ENCODE measurements around the gene UHRF1. TPM values are rescaled to one million over a fixed set of nuclear protein-coding genes. Genes with fewer than 3 reads are reported as not detected.

Gene UHRF1
- total RNA-seq, 1 donor from 2014 or later: 63.5 TPM

GRCh38 chr19:4902796-4903195 is 6.5 kb upstream of the UHRF1 start, which contains the start of gene ARRDC5:
ARRDC5 (minus strand) TSS chr19:4902896; CDS start chr19:4902825, 71 bp downstream.
- no peak within 1 kb of the TSS for H3K4me3 Mint-ChIP-seq (ENCODE audit: low read depth)
- TF ChIP-seq, protein P1, sequence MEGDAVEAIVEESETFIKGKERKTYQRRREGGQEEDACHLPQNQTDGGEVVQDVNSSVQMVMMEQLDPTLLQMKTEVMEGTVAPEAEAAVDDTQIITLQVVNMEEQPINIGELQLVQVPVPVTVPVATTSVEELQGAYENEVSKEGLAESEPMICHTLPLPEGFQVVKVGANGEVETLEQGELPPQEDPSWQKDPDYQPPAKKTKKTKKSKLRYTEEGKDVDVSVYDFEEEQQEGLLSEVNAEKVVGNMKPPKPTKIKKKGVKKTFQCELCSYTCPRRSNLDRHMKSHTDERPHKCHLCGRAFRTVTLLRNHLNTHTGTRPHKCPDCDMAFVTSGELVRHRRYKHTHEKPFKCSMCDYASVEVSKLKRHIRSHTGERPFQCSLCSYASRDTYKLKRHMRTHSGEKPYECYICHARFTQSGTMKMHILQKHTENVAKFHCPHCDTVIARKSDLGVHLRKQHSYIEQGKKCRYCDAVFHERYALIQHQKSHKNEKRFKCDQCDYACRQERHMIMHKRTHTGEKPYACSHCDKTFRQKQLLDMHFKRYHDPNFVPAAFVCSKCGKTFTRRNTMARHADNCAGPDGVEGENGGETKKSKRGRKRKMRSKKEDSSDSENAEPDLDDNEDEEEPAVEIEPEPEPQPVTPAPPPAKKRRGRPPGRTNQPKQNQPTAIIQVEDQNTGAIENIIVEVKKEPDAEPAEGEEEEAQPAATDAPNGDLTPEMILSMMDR (IDR thresholded peaks at IDR 0.05; ENCODE audit: unreplicated experiment): no peak
- H3K4me1 Mint-ChIP-seq (ENCODE audit: low read depth): no peaks in the 10 kb centered on the region
- H3K9me3 Mint-ChIP-seq (ENCODE audit: low read depth): no peaks in the 10 kb centered on the region
- DNase-seq (ENCODE audit: low spot score, unreplicated experiment): no peak
- H3K27ac Mint-ChIP-seq: peak within 1 kb of the TSS; percentile 26
- H3K27me3 Mint-ChIP-seq: peaks cover 3% of the 10 kb centered on the region
- H3K36me3 Mint-ChIP-seq (ENCODE audit: insufficient read depth): no peaks in the 10 kb centered on the region

GRCh38 chr19:4904481-4904880 is 4.8 kb upstream of the UHRF1 start:
- Mint-ChIP-seq H3K4me1 (ENCODE audit: low read depth) (peaks cover 9% of the 10 kb centered on the region), H3K27ac (no peak overlapping the region), H3K27me3 (peaks cover 3% of the 10 kb centered on the region), H3K4me3 (ENCODE audit: low read depth) (no peak overlapping the region), H3K9me3 (ENCODE audit: low read depth) (no peaks in the 10 kb centered on the region), H3K36me3 (ENCODE audit: insufficient read depth) (no peaks in the 10 kb centered on the region)
- no peak for DNase-seq (ENCODE audit: low spot score, unreplicated experiment)
- TF ChIP-seq, protein P1 (IDR thresholded peaks at IDR 0.05; ENCODE audit: unreplicated experiment): no peak

GRCh38 chr19:4906963-4907362 is 2.3 kb upstream of the UHRF1 start:
- H3K4me3 Mint-ChIP-seq (ENCODE audit: low read depth): no peak overlapping the region
- DNase-seq (ENCODE audit: low spot score, unreplicated experiment): no peak
- peaks cover 3% of the 10 kb centered on the region for H3K27me3 Mint-ChIP-seq
- peaks cover 16% of the 10 kb centered on the region for H3K4me1 Mint-ChIP-seq (ENCODE audit: low read depth)
- no peaks in the 10 kb centered on the region for H3K9me3 Mint-ChIP-seq (ENCODE audit: low read depth)
- peaks cover 2% of the 10 kb centered on the region for H3K36me3 Mint-ChIP-seq (ENCODE audit: insufficient read depth)
- TF ChIP-seq, protein P1 (IDR thresholded peaks at IDR 0.05; ENCODE audit: unreplicated experiment): no peak
- H3K27ac Mint-ChIP-seq: no peak overlapping the region

DNA sequence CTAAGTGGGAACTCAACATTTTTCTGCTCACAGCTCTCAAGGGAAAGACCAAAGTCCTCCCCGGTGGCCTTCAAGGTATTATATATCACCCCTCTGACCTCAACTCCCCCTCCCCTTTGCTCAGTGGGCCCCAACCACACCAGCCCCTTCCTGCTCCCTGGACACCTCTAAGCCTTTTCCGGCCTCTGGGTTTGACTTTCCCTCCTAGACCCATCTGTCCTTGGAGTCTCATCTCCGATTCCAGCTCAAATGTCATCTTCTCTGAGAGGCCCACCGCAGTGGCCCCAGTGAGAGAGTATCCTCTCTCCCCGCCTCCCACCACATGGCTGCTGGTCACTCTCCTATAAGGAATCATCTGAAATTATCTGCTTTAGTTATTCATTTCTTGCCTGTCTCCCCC is 941 bp upstream of the UHRF1 start:
- H3K27ac Mint-ChIP-seq: peak overlapping the region; percentile 25
- TF ChIP-seq, protein P1 (IDR thresholded peaks at IDR 0.05; ENCODE audit: unreplicated experiment): no peak
- peaks cover 21% of the 10 kb centered on the region for H3K4me1 Mint-ChIP-seq (ENCODE audit: low read depth)
- peaks cover 2% of the 10 kb centered on the region for H3K36me3 Mint-ChIP-seq (ENCODE audit: insufficient read depth)
- no peak for DNase-seq (ENCODE audit: low spot score, unreplicated experiment)
- no peaks in the 10 kb centered on the region for H3K27me3 Mint-ChIP-seq
- H3K4me3 Mint-ChIP-seq (ENCODE audit: low read depth): peak overlapping the region; percentile 63
- H3K9me3 Mint-ChIP-seq (ENCODE audit: low read depth): no peaks in the 10 kb centered on the region

DNA sequence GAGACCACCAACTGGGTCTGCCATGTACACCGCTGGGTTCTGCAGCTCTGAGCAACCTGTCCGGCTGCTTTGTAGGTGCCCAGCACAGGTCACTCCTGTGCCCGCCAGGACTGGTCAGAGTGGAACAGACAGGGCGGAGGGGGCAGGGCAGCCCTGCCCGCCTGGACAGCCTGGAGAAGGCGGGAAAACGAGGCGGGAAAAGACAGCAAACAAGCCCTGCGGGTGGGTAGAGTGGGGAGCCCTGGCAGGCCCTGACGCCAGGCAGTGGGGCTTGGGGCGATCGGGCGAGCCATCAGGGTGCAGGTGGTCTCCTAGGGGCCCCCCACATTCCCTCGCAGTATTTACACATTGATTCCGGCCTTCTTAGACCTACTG is 533 bp upstream of the UHRF1 start:
- H3K27ac Mint-ChIP-seq: peak overlapping the region; percentile 25
- no peaks in the 10 kb centered on the region for H3K27me3 Mint-ChIP-seq
- H3K9me3 Mint-ChIP-seq (ENCODE audit: low read depth): no peaks in the 10 kb centered on the region
- TF ChIP-seq, protein P1 (IDR thresholded peaks at IDR 0.05; ENCODE audit: unreplicated experiment): no peak
- H3K36me3 Mint-ChIP-seq (ENCODE audit: insufficient read depth): peaks cover 2% of the 10 kb centered on the region
- peaks cover 21% of the 10 kb centered on the region for H3K4me1 Mint-ChIP-seq (ENCODE audit: low read depth)
- no peak for DNase-seq (ENCODE audit: low spot score, unreplicated experiment)
- peak overlapping the region; percentile 63 for H3K4me3 Mint-ChIP-seq (ENCODE audit: low read depth)

Measured in progenitor cell of endocrine pancreas (in vitro differentiated cells).